Smooth muscle cell of the brain vasculature (primary cell): Measurements from ENCODE around the gene WASHC4.
"Not testable (repeated sequence)": the region's sequence is repeated elsewhere in the genome, so short reads cannot be mapped to it uniquely, and the experiment has no call there.

Experiments used
- DNase-seq: peaks from one replicate; pipeline ENCODE4 v3.0.0-alpha.2; 2012; ENCODE audit warnings: low read depth, low spot score

Gene WASHC4

GRCh38 chr12:105162174-105162573 lies 54.6 kb downstream of the WASHC4 start:
- no peak for DNase-seq

GRCh38 chr12:105164068-105164467 lies 56.5 kb downstream of the WASHC4 start:
- no peak for DNase-seq

GRCh38 chr12:105166736-105167135 lies 59.2 kb downstream of the WASHC4 start:
- no peak for DNase-seq

DNA sequence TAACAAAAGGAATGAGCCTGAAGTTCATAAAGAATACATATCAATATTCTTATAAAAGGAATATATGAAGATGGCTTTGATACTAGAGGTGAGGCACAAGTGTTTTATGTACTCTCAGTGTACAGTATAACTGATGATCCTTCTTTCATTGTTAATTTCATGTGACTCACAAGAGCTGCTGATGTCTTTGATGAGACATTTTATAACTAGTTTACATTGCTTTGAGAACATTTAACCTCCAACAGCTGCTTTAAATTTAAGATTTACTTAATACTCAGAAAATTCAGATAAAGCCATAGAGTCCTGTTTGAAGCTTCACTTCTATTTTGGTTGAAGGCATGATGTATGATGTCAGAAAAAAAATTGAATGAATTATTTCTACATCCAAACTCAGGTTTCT lies 59.8 kb downstream of the WASHC4 start:
- no peak for DNase-seq

- no peak for DNase-seq
Observed at GRCh38 chr12:105168006-105168405, 60.5 kb downstream of the WASHC4 start.

- DNase-seq, result no peak
Observed at GRCh38 chr12:105170139-105170538, 62.6 kb downstream of the WASHC4 start.

DNA sequence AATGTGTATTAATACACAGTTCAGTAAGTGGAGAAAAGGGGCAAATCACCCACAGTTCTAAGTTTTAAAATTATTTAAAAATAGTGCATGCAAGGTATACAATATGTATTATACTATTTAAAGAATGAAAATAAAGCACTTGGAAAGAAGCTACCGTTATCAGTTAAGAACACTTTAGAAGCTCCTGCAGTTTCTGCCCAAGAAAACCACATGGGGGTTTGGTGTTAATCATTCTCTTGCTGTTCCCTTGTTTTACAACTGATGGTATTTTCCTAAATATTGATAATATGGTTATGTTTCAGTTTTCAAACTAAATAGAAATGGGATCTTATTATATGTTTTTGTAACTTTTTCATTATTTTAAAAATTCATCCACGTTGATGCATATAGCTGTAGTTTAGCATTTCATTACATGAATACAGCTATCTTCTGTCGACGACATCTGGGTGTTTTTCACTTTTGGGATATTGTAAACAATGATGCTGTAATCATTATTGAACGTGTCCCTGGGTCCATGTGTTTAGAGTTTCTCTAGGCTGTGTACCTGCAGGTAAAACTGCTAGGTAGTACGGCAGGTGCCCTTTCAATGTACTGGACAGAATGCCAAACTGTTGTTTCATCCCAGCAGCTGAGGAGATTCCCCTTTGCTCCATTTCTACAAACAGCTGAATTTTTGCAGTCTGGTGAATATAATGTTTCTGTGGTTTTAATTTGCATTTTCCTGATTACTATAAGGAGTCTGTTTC lies 64.3 kb downstream of the WASHC4 start:
- DNase-seq, result no peak

- DNase-seq, result no peak
Observed at GRCh38 chr12:105175397-105175990, 68.0 kb downstream of the WASHC4 start.

- no peak for DNase-seq
Observed at GRCh38 chr12:105177208-105177607, 69.7 kb downstream of the WASHC4 start.

DNA sequence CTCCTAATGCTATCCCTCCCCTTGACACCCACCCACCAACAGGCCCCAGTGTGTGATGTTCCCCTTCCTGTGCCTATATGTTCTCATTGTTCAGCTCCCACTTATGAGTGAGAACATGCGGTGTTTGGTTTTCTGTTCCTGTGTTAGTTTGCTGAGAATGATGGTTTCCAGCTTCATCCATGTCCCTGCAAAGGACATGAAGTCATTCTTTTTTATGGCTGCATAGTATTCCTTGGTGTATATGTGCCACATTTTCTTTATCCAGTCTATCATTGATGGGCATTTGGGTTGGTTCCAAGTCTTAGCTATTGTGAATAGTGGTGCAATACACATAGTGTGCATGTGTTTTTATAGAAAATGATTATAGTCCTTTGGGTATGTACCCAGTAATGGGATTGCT lies 71.6 kb downstream of the WASHC4 start:
- not testable (repeated sequence) for DNase-seq

DNA sequence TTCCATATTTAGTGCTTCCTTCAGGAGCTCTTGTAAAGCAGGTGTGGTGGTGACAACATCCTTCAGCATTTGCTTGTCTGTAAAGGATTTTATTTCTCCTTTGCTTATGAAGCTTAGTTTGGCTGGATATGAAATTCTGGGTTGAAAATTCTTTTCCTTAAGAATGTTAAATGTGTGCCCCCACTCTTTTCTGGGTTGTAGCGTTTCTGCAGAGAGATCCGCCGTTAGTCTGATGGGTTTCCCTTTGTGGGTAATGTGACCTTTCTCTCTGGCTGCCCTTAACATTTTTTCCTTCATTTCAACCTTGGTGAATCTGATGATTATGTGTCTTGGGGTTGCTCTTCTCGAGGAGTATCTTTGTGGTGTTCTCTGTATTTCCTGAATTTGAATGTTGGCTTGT lies 75.9 kb downstream of the WASHC4 start:
- DNase-seq, result not testable (repeated sequence)

DNA sequence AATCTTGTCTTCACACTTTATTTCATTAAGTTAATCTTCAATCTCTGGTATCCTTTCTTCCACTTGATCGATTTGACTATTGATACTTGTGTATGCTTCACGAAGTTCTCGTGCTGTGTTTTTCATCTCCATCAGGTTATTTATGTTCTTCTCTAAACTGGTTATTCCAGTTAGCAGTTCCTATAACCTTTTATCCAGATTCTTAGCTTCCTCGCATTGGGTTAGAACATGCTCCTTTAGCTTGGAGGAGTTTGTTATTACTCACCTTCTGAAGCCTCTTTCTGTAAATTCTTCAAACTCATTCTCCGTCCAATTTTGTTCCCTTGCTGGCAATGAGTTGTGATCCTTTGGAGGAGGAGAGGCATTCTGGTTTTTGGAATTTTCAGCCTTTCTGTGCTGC lies 76.4 kb downstream of the WASHC4 start:
- DNase-seq, result not testable (repeated sequence)

DNA sequence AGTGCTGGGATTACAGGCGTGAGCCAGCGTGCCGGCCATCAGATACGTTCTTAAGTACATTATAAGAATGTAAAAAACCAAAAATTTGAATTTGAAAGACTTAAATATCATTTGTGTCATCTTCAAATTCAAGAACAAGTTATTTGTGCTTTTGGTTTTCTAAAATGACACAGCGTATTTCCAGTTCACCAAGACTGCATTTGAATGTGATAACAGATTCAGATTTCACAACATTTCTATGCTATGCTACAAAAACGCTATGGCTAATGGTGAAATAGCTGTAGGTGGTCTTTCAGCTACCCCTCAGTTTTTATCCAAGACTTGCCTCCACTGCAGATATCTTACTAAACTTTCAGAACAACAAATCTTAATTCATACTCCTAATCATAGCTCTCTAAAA lies 81.8 kb downstream of the WASHC4 start:
- no peak for DNase-seq

GRCh38 chr12:105190530-105190929 lies 83.0 kb downstream of the WASHC4 start:
- no peak for DNase-seq

DNA sequence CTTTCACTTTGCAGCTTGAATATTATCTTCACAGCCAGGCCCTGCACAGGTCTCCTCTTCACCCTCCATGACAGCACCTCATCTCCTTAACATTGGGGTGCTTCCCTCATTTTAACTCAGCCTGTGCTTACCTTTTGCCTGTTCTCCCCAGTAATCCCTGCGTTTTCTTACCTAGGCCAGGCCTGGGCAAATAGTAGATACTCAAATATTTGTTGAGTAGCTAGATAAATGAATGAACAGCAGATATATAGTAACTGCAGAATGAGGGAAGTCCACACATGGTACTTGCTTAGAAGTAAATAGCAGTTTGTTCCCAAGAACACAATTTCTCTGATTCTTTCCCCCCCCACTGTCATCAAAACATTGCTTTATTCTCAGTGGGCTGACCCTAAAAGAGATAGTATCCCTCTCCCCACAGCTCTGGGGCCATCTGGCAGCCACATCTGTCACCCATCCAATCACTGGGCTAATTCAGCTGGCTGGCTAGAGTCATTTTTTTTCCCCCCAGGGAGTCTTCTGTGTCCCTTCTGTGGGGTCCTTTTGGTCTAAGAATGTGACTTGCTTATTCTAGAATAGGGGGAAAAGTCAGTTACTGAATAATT lies 85.2 kb downstream of the WASHC4 start:
- DNase-seq, result no peak

- DNase-seq, result no peak
Observed at GRCh38 chr12:105194947-105195346, 87.4 kb downstream of the WASHC4 start.

DNA sequence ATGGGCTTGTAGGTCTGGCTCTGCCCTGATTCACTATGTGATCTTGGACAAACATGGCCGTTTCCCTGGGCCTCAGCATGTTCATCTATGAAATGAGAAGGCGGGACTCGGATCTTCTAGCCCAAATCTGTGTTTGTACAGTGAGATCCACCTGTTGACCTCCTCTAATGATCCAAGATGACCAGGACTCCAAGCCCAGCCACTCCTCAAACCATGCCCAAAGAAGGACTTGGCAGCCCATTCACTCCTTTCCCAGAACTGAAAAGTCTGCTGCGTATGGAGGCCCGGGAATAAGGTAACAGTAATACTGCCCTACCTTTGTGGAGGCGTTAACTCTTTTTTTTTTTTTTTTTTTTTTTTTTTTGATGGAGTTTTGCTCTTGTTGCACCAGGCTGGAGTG lies 88.6 kb downstream of the WASHC4 start:
- no peak for DNase-seq

GRCh38 chr12:105198961-105199360 lies 91.4 kb downstream of the WASHC4 start:
- no peak for DNase-seq

DNA sequence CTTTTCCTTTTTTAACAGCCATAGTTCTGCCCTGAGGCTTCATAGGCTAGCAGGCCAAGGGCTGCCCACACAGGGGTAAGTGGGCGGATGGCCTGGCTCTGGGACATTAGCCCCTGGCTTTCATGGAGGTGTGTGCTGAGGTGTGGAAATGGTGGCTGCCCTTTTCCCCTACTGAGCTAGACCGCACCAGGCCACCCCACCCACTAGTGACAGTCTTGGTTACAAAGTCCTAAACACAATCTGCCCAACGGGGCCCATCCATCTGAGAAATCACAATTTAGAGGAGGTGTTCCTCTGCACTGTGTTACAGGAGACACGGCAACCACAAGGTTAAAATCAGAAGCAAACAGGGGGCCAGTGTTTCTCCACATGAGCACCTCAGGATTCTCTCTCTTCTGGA lies 92.9 kb downstream of the WASHC4 start:
- no peak for DNase-seq

GRCh38 chr12:105201299-105201698 lies 93.8 kb downstream of the WASHC4 start:
- DNase-seq, result no peak

DNA sequence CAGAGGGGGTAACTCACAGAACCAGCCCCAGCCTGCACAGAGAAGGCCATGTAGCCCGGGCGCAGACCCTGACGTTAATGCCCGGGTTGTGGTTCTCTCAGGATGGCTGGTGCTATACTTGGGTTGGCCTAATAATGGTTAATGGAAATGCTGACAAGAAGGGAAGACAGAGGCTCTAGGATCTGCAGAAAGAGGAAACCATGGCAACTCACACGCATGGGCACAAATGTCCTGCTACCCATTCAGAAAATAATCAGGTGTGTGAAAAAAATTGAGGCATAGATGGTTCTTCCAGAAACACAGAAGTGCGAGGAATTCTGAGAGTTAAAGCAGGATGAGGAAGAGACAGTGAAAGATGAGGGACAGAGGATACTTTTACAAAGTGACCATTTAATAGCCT lies 94.7 kb downstream of the WASHC4 start:
- DNase-seq, result no peak

- no peak for DNase-seq
Observed at GRCh38 chr12:105204127-105204526, 96.6 kb downstream of the WASHC4 start.

GRCh38 chr12:105204916-105205315 lies 97.4 kb downstream of the WASHC4 start:
- no peak for DNase-seq
